Activated T-helper 17 cell treated with anti-CD3 and anti-CD28 coated beads, Interleukin-2, amount 50 U/mL, for 72 hours (primary cell): ENCODE measurements around the gene SIRT1. TPM values are rescaled to one million over a fixed set of nuclear protein-coding genes. Genes with fewer than 3 reads are reported as not detected.

Source experiments
- ATAC-seq: fragments of 150-1000 bp; cut with Tn5 transposase; replicated peaks from 2 replicates; pipeline ENCODE4 v1.10.0; 2021; ENCODE audit warnings: mild to moderate bottlenecking, moderate library complexity
- H3K27ac Mint-ChIP-seq: one replicate; pipeline ENCODE4 v1.8.0; 2022; ENCODE audit warnings: mixed read lengths
- H3K27me3 Mint-ChIP-seq: one replicate; pipeline ENCODE4 v1.8.0; 2022; ENCODE audit warnings: mixed read lengths
- H3K36me3 Mint-ChIP-seq: one replicate; pipeline ENCODE4 v1.8.0; 2022; ENCODE audit warnings: low read depth, mild to moderate bottlenecking, mixed read lengths
- H3K4me1 Mint-ChIP-seq: one replicate; pipeline ENCODE4 v1.8.0; 2022; ENCODE audit warnings: mixed read lengths
- H3K4me3 Mint-ChIP-seq: one replicate; pipeline ENCODE4 v1.8.0; 2022; ENCODE audit warnings: mild to moderate bottlenecking, mixed read lengths
- H3K9me3 Mint-ChIP-seq: one replicate; pipeline ENCODE4 v1.8.0; 2022; ENCODE audit warnings: mixed read lengths
- total RNA-seq, 2 donors: library from RNA; stranded (reverse); gene quantifications; one replicate each; pipeline ENCODE4 v1.2.3, GENCODE V29; 2022

The SIRT1 gene
- total RNA-seq, 2 donors from 2014 or later, result 24.0 to 30.7 TPM

DNA sequence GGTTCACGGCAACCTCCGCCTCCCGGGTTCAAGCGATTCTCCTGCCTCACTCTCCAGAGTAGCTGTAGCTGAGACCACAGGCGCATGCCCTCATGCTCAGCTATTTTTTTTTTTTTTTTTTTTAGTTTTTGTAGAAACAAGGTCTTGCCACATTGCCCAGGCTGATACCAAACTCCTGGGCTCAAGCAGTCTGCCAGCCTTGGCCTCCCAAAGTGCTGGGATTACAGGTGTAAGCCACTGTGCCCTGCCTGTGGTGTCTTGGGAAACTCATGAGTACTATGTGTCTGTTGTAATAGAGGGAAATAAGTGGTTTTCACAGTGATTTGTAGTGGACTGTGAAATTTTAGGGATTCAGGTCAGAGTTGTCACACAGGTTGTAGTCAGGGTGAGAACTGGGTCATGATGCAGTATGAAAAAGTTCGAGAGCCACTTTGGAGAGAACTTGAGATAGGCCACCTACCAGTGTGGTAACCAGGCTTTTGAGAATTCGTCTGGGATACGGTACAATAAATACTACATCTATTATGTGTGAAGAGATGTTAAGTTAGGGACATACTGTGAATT, 30.4 kb downstream of the SIRT1 start:
- Mint-ChIP-seq H3K9me3 (no peaks in the 10 kb centered on the region), H3K27me3 (no peaks in the 10 kb centered on the region), H3K4me1 (peaks cover 10% of the 10 kb centered on the region), H3K4me3 (no peak overlapping the region), H3K27ac (peak overlapping the region; percentile 66), H3K36me3 (peaks cover 81% of the 10 kb centered on the region)
- ATAC-seq, result no peak

DNA sequence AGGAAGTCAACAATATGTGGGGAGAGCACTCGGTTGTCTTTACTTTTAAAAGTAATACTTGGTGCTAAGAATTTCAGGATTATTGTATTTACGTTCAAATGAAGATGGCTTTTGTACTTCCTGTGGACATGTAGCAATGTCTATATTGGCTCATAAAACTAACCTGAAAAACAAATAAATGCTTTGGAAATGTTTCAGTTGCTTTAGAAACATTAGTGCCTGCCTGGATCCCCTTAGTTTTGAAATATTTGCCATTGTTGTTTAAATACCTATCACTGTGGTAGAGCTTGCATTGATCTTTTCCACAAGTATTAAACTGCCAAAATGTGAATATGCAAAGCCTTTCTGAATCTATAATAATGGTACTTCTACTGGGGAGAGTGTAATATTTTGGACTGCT, 32.7 kb downstream of the SIRT1 start:
- H3K9me3 Mint-ChIP-seq, result no peaks in the 10 kb centered on the region
- H3K4me3 Mint-ChIP-seq, result no peak overlapping the region
- no peaks in the 10 kb centered on the region for H3K27me3 Mint-ChIP-seq
- no peak for ATAC-seq
- peaks cover 10% of the 10 kb centered on the region for H3K4me1 Mint-ChIP-seq
- H3K27ac Mint-ChIP-seq, result peak overlapping the region; percentile 46
- peaks cover 59% of the 10 kb centered on the region for H3K36me3 Mint-ChIP-seq

DNA sequence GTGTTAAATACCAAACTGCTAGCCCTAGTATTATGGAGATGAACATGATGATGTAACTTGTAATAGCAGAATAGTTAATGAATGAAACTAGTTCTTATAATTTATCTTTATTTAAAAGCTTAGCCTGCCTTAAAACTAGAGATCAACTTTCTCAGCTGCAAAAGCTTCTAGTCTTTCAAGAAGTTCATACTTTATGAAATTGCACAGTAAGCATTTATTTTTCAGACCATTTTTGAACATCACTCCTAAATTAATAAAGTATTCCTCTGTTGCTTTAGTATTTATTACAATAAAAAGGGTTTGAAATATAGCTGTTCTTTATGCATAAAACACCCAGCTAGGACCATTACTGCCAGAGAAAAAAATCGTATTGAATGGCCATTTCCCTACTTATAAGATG, 33.2 kb downstream of the SIRT1 start:
- Mint-ChIP-seq H3K9me3 (no peaks in the 10 kb centered on the region), H3K4me3 (no peak overlapping the region), H3K27me3 (no peaks in the 10 kb centered on the region), H3K36me3 (peaks cover 59% of the 10 kb centered on the region), H3K27ac (peak overlapping the region; percentile 46), H3K4me1 (peaks cover 6% of the 10 kb centered on the region)
- ATAC-seq, result no peak

DNA sequence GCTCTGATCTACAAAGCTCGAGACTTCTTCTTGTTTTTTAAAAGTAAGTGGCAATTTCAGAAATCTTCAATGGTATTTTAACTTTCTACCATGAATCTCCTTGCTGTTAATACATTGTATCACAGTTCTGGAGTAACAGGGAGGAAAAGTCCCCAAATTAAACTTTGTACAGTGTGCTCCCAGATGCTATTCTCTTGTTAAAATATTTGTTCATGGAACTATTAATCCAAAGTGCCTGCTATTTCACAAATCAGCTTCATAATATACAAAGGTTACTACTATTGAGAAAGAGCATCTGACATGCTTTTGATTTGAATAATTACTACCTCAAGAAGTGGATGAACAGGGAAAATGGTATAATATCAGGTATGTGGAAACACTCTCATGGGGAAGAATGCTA, 36.6 kb downstream of the SIRT1 start:
- H3K27ac Mint-ChIP-seq, result no peak overlapping the region
- no peaks in the 10 kb centered on the region for H3K27me3 Mint-ChIP-seq
- H3K36me3 Mint-ChIP-seq, result peaks cover 57% of the 10 kb centered on the region
- H3K9me3 Mint-ChIP-seq, result no peaks in the 10 kb centered on the region
- H3K4me1 Mint-ChIP-seq, result no peaks in the 10 kb centered on the region
- no peak for ATAC-seq
- H3K4me3 Mint-ChIP-seq, result no peak overlapping the region

DNA sequence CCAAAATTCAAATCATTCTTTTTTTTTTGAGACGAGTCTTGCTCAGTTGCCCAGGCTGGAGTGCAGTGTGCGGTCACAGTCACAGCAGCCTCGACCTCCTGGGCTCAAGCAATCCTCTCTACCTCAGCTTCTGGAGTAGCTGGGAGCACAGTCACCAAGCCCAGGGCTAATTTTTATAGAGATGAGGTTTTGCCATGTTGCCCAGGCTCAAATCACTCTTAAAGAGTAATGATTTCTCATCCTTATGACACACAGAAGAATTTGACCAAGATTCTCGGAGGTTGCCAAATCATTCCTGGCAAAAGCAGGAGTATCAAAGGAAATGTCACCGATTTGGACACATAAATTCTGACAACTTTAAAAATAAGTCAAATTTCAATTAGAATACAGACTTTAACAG, 39.1 kb downstream of the SIRT1 start:
- H3K27me3 Mint-ChIP-seq, result no peaks in the 10 kb centered on the region
- no peak for ATAC-seq
- H3K4me1 Mint-ChIP-seq, result no peaks in the 10 kb centered on the region

DNA sequence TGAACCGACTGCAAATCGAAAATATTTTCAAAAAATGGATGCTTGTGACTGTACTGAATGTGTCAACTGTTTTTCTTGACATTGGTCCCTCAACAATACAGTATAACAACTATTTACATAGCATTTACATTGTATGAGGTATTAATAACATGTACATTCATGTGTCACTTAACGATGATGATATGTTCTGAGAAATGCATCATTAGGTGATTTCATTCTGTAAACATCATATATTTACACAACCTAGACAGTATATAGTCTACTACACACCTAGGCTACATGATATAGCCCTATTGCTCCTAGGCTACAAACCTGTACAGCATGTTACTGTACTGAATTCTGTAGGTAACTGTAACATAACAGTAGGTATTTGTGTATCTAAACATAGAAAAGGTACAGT, 39.7 kb downstream of the SIRT1 start:
- Mint-ChIP-seq H3K4me3 (no peak overlapping the region), H3K9me3 (no peaks in the 10 kb centered on the region), H3K27me3 (no peaks in the 10 kb centered on the region), H3K36me3 (peaks cover 71% of the 10 kb centered on the region), H3K4me1 (no peaks in the 10 kb centered on the region), H3K27ac (no peak overlapping the region)
- ATAC-seq, result no peak

More for the DNA sequence above, 39.1 kb downstream of the SIRT1 start:
- H3K36me3 Mint-ChIP-seq, result peaks cover 65% of the 10 kb centered on the region
- H3K9me3 Mint-ChIP-seq, result no peaks in the 10 kb centered on the region
- H3K4me3 Mint-ChIP-seq, result no peak overlapping the region
- H3K27ac Mint-ChIP-seq, result no peak overlapping the region

DNA sequence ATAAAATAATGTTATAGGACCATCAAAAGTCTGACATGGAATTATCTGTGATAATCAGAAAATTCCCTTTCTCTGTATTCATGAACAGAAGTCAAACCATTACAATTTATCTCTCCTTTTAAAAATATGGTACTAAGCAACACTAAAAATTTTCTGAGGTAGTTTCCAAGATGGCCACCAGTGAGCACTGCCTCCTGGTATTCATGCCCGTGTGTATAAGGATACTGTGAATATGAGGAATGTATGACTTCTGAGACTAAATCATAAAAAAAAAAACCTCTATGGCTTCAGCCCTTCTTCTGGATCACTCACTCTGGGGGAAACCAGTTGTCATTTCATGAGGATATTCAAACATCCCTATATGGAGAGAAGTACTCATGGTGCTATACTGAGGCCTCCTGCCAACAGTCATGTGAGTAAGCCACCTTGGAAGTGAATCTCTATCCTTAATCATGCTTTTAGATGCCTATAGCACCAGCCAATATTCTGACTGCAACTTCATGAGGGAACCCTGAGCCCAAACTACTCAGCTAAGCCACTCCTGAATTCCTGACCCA, 41.1 kb downstream of the SIRT1 start:
- H3K9me3 Mint-ChIP-seq, result no peaks in the 10 kb centered on the region
- peak overlapping the region; percentile 41 for H3K27ac Mint-ChIP-seq
- no peaks in the 10 kb centered on the region for H3K4me1 Mint-ChIP-seq
- no peaks in the 10 kb centered on the region for H3K27me3 Mint-ChIP-seq
- H3K4me3 Mint-ChIP-seq, result no peak overlapping the region
- ATAC-seq, result no peak
- peaks cover 79% of the 10 kb centered on the region for H3K36me3 Mint-ChIP-seq

DNA sequence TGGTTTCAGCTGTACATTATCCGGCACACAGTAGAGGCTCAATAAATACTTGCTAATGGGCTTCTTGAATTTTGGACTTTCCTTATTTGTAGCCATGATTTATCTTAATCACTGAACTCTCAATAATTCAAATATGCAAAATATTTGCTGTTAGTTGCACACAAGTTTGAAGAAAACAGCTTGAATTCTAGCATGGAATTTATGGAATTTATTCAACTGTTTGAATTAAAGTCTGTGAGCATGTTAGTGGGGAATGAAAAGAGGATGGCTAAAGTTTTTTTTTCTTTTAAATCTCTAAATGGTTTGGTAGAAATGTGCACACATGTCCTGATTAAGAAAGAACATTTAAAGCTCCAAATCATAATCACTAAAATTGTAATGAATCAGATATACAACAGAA, 42.5 kb downstream of the SIRT1 start:
- Mint-ChIP-seq H3K9me3 (no peaks in the 10 kb centered on the region), H3K27me3 (no peaks in the 10 kb centered on the region), H3K36me3 (peaks cover 93% of the 10 kb centered on the region), H3K4me3 (no peak overlapping the region), H3K4me1 (no peaks in the 10 kb centered on the region), H3K27ac (no peak overlapping the region)
- no peak for ATAC-seq

DNA sequence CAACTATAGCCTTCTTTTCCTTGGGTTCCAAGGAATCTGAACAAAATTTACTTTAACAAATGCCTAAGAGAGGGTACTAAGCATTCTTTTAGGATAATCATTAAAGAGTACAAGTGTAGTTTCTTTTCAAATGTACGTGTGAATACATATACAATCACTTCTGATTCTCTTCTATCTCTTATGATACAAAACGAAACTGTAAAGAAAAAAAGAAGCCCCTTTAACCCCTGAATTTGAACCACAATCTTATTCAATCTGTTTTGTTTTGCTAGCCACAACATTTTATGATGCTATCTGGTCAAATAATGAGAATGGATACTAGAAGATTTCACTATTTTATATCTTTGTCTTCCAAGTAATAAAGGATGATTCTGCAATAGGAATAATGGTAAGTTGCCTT, 48.7 kb downstream of the SIRT1 start:
- Mint-ChIP-seq H3K9me3 (no peaks in the 10 kb centered on the region), H3K4me1 (no peaks in the 10 kb centered on the region), H3K36me3 (peaks cover 97% of the 10 kb centered on the region), H3K4me3 (no peak overlapping the region), H3K27ac (peak overlapping the region; percentile 69), H3K27me3 (no peaks in the 10 kb centered on the region)
- ATAC-seq, result no peak

DNA sequence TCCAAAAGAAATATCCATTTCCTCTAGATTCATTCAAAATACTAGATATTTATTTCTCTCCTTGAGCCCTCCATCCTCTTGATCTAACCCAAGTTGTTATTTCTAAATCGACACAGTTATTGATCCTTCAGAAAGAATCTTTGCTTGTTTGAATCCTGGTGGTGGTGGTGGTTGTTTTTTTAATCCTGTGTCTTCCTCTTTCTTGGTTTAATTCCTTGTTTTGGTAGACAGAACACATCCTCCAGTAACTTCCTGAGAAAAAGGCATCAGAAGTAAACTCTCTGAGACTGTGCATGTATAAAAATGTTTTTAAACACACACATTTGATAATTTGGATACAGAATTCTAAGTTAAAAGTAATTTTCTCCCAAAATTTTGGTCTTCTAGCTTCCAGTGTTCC, 49.9 kb downstream of the SIRT1 start:
- Mint-ChIP-seq H3K27me3 (no peaks in the 10 kb centered on the region), H3K4me1 (no peaks in the 10 kb centered on the region), H3K36me3 (peaks cover 95% of the 10 kb centered on the region), H3K9me3 (no peaks in the 10 kb centered on the region), H3K27ac (peak overlapping the region; percentile 69), H3K4me3 (no peak overlapping the region)
- ATAC-seq, result no peak

DNA sequence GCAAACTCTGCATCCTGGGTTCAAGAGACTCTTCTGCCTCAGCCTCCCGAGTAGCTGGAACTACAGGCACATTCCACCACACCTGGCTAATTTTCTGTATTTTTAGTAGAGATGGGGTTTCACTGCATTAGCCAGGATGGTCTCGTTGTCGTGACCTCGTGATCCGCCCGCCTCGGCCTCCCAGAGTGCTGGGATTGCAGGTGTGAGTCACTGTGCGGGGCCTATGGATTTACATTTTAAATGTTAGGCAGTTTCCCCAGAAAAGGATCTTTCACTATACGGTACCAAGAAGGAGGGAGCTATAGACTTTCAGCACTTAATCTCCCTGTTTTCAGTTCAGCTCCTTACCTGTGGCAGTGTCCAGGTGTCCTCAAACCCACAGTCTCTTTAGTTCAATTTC, 50.8 kb downstream of the SIRT1 start:
- H3K4me3 Mint-ChIP-seq, result no peak overlapping the region

DNA sequence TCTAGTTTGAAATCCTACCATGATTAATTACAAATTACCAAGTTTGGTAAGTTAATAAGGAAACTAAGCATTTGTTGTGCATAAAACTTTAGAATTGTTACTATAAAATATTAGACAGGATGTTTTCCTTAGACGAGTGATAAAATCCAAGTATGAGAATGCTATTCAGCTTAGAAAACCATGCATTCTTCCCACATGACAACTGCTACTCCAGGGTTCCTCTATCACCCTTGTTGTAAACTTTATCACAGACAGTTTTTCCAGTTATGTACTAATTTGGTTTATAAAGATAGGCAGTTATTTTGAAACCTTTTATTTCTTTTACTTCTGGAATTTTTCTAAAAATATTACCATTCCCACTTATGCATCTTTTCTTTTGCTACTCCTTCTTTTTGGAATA, 52.0 kb downstream of the SIRT1 start:
- peaks cover 89% of the 10 kb centered on the region for H3K36me3 Mint-ChIP-seq
- no peaks in the 10 kb centered on the region for H3K27me3 Mint-ChIP-seq
- ATAC-seq, result no peak
- H3K4me1 Mint-ChIP-seq, result no peaks in the 10 kb centered on the region
- H3K27ac Mint-ChIP-seq, result no peak overlapping the region
- H3K9me3 Mint-ChIP-seq, result no peaks in the 10 kb centered on the region
- no peak overlapping the region for H3K4me3 Mint-ChIP-seq

More for the DNA sequence above, 50.8 kb downstream of the SIRT1 start:
- Mint-ChIP-seq H3K9me3 (no peaks in the 10 kb centered on the region), H3K27ac (no peak overlapping the region), H3K4me1 (no peaks in the 10 kb centered on the region), H3K27me3 (no peaks in the 10 kb centered on the region), H3K36me3 (peaks cover 91% of the 10 kb centered on the region)
- ATAC-seq, result no peak

DNA sequence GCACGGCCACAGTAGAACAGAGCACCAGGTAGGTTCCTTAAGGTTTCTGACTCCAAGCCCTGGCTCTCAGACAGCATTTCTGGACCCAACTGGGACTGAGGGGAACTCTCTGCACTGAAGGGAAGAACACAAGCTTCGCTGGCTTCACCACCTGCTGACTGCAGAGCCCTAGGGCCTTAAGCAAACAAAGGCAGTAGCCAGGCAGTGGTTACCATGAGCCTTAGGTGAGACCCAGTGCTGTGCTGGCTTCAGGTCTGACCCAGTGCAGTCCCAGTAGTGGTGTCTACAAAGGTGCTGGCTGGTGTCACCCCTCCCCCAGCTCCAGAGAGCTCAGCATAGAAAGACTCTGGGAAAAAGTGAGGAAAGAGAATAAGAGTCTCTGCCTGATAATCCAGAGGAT, 59.5 kb downstream of the SIRT1 start:
- no peak for ATAC-seq
- peak overlapping the region; percentile 77 for H3K27ac Mint-ChIP-seq
- peaks cover 78% of the 10 kb centered on the region for H3K36me3 Mint-ChIP-seq
- no peaks in the 10 kb centered on the region for H3K9me3 Mint-ChIP-seq
- H3K4me3 Mint-ChIP-seq, result no peak overlapping the region
- H3K4me1 Mint-ChIP-seq, result peaks cover 12% of the 10 kb centered on the region
- no peaks in the 10 kb centered on the region for H3K27me3 Mint-ChIP-seq

DNA sequence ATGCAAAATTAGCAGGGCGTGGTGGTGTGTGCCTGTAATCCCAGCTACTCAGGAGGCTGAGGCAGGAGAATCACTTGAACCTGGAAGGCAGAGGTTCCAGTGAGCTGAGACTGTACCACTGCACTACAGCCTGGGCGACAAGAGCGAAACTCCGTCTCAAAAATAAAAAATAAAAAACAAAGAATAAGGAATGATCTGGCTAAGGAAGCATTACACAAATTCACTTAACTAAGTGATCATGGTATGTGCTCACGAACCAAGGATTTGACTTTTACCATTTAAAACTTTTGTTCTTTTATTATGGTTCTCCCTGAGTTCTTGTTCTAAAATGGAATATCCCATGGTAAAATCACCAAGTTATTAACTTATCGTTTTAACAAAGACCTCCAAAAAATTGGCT, 71.2 kb downstream of the SIRT1 start:
- Mint-ChIP-seq H3K27me3 (no peaks in the 10 kb centered on the region), H3K9me3 (no peaks in the 10 kb centered on the region), H3K4me1 (no peaks in the 10 kb centered on the region), H3K36me3 (peaks cover 47% of the 10 kb centered on the region), H3K4me3 (no peak overlapping the region), H3K27ac (no peak overlapping the region)
- no peak for ATAC-seq

DNA sequence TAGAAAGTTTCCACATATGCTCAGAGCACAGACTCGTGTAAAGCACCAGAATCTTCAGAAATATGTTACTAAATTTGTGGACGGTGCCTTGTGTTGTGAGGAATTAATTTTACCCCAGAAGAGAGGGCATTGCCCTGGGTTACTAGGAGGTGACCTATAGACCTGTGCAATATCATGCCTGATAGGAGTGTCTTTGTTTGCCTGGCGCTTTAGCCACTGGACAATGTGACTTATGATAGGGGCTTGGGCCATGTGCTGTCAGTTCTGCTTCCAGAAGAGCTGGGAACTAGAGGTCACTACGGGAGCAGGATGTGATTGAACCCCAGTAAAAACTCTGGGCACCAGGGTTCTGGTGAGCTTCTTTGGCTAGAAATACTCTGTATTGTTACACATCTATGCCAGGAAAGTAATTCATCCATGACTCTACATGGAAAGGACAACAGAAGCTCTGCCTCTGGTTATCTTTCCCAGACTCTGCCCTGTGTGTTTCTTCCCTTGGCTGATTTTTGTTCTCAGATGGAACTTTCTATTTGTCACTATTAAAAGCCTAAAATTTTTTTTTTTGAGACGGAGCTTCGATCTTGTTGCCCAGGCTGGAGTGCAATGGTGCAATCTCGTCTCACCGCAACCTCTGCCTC, 75.5 kb downstream of the SIRT1 start:
- peaks cover 6% of the 10 kb centered on the region for H3K4me1 Mint-ChIP-seq

More for the DNA sequence above, 75.5 kb downstream of the SIRT1 start:
- H3K27ac Mint-ChIP-seq, result no peak overlapping the region
- H3K36me3 Mint-ChIP-seq, result peaks cover 44% of the 10 kb centered on the region
- H3K27me3 Mint-ChIP-seq, result no peaks in the 10 kb centered on the region
- no peak for ATAC-seq
- H3K4me3 Mint-ChIP-seq, result no peak overlapping the region
- no peaks in the 10 kb centered on the region for H3K9me3 Mint-ChIP-seq
